SK-N-MC (cell line): ENCODE results near the gene SLC1A5.

Experiments used
- EZH2 ChIP-seq: fragments of 200-600 bp; sonication (generic); IDR thresholded peaks from one replicate; pipeline ENCODE4 v1.6.1; 2017; ENCODE audit warnings: antibody characterized with exemption
- FOXP2 ChIP-seq: optimal IDR thresholded peaks from 2 replicates; pipeline ENCODE3; 2011; ENCODE audit warnings: mild to moderate bottlenecking, moderate library complexity; ENCODE audit not compliant: insufficient read depth; ENCODE audit errors: extremely low read length, control extremely low read depth
- POLR2AphosphoS5 ChIP-seq: IDR thresholded peaks from 2 replicates; pipeline ENCODE4 v1.6.1; 2012; ENCODE audit warnings: mild to moderate bottlenecking, low read depth, low read length, borderline replicate concordance

GRCh38 chr19:46732172-46732938, 56.0 kb downstream of the SLC1A5 start:
- no peak for TF ChIP-seq POLR2AphosphoS5
- no peak for TF ChIP-seq EZH2
- TF ChIP-seq FOXP2, result no peak
